Activated naive CD4-positive, alpha-beta T cell treated with Interleukin-2 at 50 U/mL for 16 hours (primary cell): Measurements from ENCODE around the gene ITPKC.
A peak's percentile ranks its signal among the peaks of the same experiment; 100 is the strongest.

ENCODE experiments used
- DNase-seq: peaks from one replicate; pipeline ENCODE4 v3.0.0-alpha.2; 2020

The ITPKC gene

GRCh38 chr19:40716482-40717324 is at the start of gene ITPKC, which contains the start of gene COQ8B:
Gene ITPKC, plus strand, starts transcription at chr19:40717112. Its CDS starts 24 bp downstream, at chr19:40717136.
Gene COQ8B, minus strand, starts transcription at chr19:40716886. Its CDS starts 2,254 bp downstream, at chr19:40714632.
- peak; percentile 100 for DNase-seq

- DNase-seq, result no peak
These were observed 49.3 kb upstream of the ITPKC start for GRCh38 chr19:40667602-40668001.

- DNase-seq, result no peak
These were observed 47.8 kb upstream of the ITPKC start for GRCh38 chr19:40668991-40669614.

- DNase-seq, result no peak
These were observed 45.5 kb upstream of the ITPKC start for GRCh38 chr19:40671404-40671803.

- no peak for DNase-seq
These were observed 44.9 kb upstream of the ITPKC start for GRCh38 chr19:40672038-40672437.

- DNase-seq, result no peak
These were observed 44.2 kb upstream of the ITPKC start for GRCh38 chr19:40672573-40673299.

- no peak for DNase-seq
These were observed 43.5 kb upstream of the ITPKC start for GRCh38 chr19:40673397-40673796.

- DNase-seq, result no peak
These were observed 42.6 kb upstream of the ITPKC start for GRCh38 chr19:40674291-40674690.

- DNase-seq, result no peak
These were observed 39.8 kb upstream of the ITPKC start for GRCh38 chr19:40677156-40677555.

GRCh38 chr19:40681039-40681438 is 35.9 kb upstream of the ITPKC start:
- DNase-seq, result no peak

- no peak for DNase-seq
These were observed 34.4 kb upstream of the ITPKC start for GRCh38 chr19:40682431-40682964.

GRCh38 chr19:40683437-40683836 is 33.5 kb upstream of the ITPKC start:
- DNase-seq, result no peak

GRCh38 chr19:40684280-40684679 is 32.6 kb upstream of the ITPKC start:
- DNase-seq, result no peak

GRCh38 chr19:40685016-40685526 is 31.8 kb upstream of the ITPKC start:
- DNase-seq, result no peak

GRCh38 chr19:40685563-40685962 is 31.3 kb upstream of the ITPKC start:
- no peak for DNase-seq

GRCh38 chr19:40686882-40687524 is 29.9 kb upstream of the ITPKC start:
- DNase-seq, result no peak

GRCh38 chr19:40687525-40688016 is 29.3 kb upstream of the ITPKC start:
- DNase-seq, result no peak

- no peak for DNase-seq
These were observed 28.6 kb upstream of the ITPKC start for GRCh38 chr19:40688309-40688708.

GRCh38 chr19:40688987-40689338 is 27.9 kb upstream of the ITPKC start:
- no peak for DNase-seq

GRCh38 chr19:40689339-40690049 is 27.4 kb upstream of the ITPKC start:
- DNase-seq, result no peak

GRCh38 chr19:40690050-40690692 is 26.7 kb upstream of the ITPKC start, which contains the start of gene NUMBL:
Gene NUMBL, minus strand, starts transcription at chr19:40690651. Its CDS starts 168 bp downstream, at chr19:40690483.
- DNase-seq, result no peak
